Body of pancreas (tissue), 4 donors: ENCODE data around the gene BABAM1.

ENCODE experiments used
- CTCF ChIP-seq, 7 experiments: fragments of 450-650 bp in 4 of 7; fragments of 200-600 bp in 3 of 7; sonication (generic) in 3 of 7; IDR thresholded peaks; one replicate each; pipeline ENCODE4 v1.5.1; 2016 to 2019; ENCODE audit warnings: antibody characterized with exemption in 7 of 7
- POLR2A ChIP-seq, 3 donors: fragments of 450-650 bp; IDR thresholded peaks; one replicate each; pipeline ENCODE4 v1.6.1; 2016; ENCODE audit warnings: antibody characterized with exemption in 3 of 3, mild to moderate bottlenecking in 2 of 3

- TF ChIP-seq CTCF (IDR thresholded peaks at IDR 0.05) = no peak
- no peak for TF ChIP-seq POLR2A (IDR thresholded peaks at IDR 0.05)
Observed at GRCh38 chr19:17263712-17264640, 3.3 kb upstream of the BABAM1 start.
